ENCODE results near the gene KLHDC7B.

- TF ChIP-seq CTCF (IDR thresholded peaks at IDR 0.05; ENCODE audit: insufficient read depth, low read depth, low read length) (no peak), EZH2 (IDR thresholded peaks at IDR 0.05; ENCODE audit: insufficient read depth, low read length) (no peak)
Observed at GRCh38 chr22:50571264-50572175, 25.8 kb downstream of the KLHDC7B start.

Measured in astrocyte (in vitro differentiated cells and primary cell).